Myocyte (in vitro differentiated cells): ENCODE results near the gene OCRL. TPM values are rescaled to one million over a fixed set of nuclear protein-coding genes. Genes with fewer than 3 reads are reported as not detected.
A peak's percentile ranks its signal among the peaks of the same experiment; 100 is the strongest.

Source experiments
- DNase-seq: peaks from one replicate; pipeline ENCODE4 v3.0.0-alpha.2; 2012; ENCODE audit warnings: low read depth
- polyA plus RNA-seq: library from polyadenylated mRNA; unstranded; fragments of >200 nt; gene quantifications from one replicate; pipeline ENCODE4 v1.2.1, GENCODE V29; 2012; ENCODE audit warnings: missing spikeins
- total RNA-seq: library from RNA; depleted of rRNA; stranded (reverse); fragments of >200 nt; gene quantifications from 2 replicates; pipeline ENCODE4 v1.2.3, GENCODE V29; 2014

Gene OCRL
- total RNA-seq, result 6.6 and 7.1 TPM in 2 replicates
- 15.9 TPM for polyA plus RNA-seq

GRCh38 chrX:129540068-129540653 lies at the start of gene OCRL:
Gene OCRL, plus strand, starts transcription at chrX:129540259. Its CDS starts 181 bp downstream, at chrX:129540440.
- peak; percentile 68 for DNase-seq

GRCh38 chrX:129490330-129490729 lies 49.7 kb upstream of the OCRL start:
- DNase-seq, result no peak

GRCh38 chrX:129493643-129494042 lies 46.4 kb upstream of the OCRL start:
- DNase-seq, result peak; percentile 3

GRCh38 chrX:129494887-129495286 lies 45.2 kb upstream of the OCRL start:
- no peak for DNase-seq

GRCh38 chrX:129495900-129496299 lies 44.2 kb upstream of the OCRL start:
- DNase-seq, result no peak

GRCh38 chrX:129496625-129497024 lies 43.4 kb upstream of the OCRL start:
- DNase-seq, result peak; percentile 7

- no peak for DNase-seq
Measured at GRCh38 chrX:129497146-129497843, 42.8 kb upstream of the OCRL start.

- no peak for DNase-seq
Measured at GRCh38 chrX:129510331-129510730, 29.7 kb upstream of the OCRL start.

- DNase-seq, result no peak
Measured at GRCh38 chrX:129511689-129512088, 28.4 kb upstream of the OCRL start.

GRCh38 chrX:129512409-129512808 lies 27.6 kb upstream of the OCRL start:
- no peak for DNase-seq

GRCh38 chrX:129516402-129516801 lies 23.7 kb upstream of the OCRL start:
- no peak for DNase-seq

- no peak for DNase-seq
Measured at GRCh38 chrX:129520151-129520550, 19.9 kb upstream of the OCRL start.

- peak; percentile 73 for DNase-seq
Measured at GRCh38 chrX:129522184-129523078, 17.6 kb upstream of the OCRL start.

GRCh38 chrX:129523079-129523911 lies 16.8 kb upstream of the OCRL start, which contains the start of gene SMARCA1:
Gene SMARCA1, minus strand, starts transcription at chrX:129523490. Its CDS starts 120 bp downstream, at chrX:129523370.
- peak; percentile 49 for DNase-seq

- no peak for DNase-seq
Measured at GRCh38 chrX:129524250-129524850, 15.7 kb upstream of the OCRL start.

- peak; percentile 3 for DNase-seq
Measured at GRCh38 chrX:129525162-129525561, 14.9 kb upstream of the OCRL start.

GRCh38 chrX:129525896-129526295 lies 14.2 kb upstream of the OCRL start:
- DNase-seq, result peak; percentile 1

- peak; percentile 5 for DNase-seq
Measured at GRCh38 chrX:129529685-129530281, 10.3 kb upstream of the OCRL start.

GRCh38 chrX:129530410-129530809 lies 9.6 kb upstream of the OCRL start:
- DNase-seq, result no peak

GRCh38 chrX:129531132-129531531 lies 8.9 kb upstream of the OCRL start:
- DNase-seq, result no peak
